Measurements from ENCODE around the gene IGHMBP2.

IGHMBP2 gene

DNA sequence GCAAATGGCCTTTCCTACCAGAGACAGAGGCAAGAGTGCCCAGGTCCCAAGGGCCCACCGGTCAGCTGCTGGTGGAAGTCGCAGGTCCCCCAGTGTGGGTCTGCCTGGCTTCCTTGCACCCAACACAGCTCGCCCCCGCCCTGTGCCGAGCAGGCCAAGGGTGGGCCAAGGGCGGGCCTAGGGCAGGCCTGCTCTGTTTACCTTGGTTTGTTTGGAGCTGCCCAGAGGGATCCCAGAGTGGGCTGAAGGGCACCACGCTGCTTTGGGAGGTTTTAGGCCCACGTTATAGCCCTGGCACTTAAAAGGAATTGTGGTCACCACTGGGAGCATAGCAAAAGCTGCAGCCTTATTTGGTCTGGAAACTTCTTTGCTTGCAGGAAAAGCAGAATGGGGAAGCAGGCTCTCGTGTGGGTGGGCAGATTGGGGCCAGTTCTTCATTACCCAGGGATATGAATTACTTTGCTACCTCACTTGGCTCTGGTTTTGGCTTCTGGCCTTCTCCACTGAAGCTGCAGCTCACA is 39.1 kb downstream of the IGHMBP2 start:
- H3K4me3 ChIP-seq (ENCODE audit: low read depth, low read length), result no peak overlapping the region
- in situ Hi-C loops (cut with HindIII; ENCODE audit: low sequenced_read_pairs), result no loop called here
- TF ChIP-seq, protein P1, sequence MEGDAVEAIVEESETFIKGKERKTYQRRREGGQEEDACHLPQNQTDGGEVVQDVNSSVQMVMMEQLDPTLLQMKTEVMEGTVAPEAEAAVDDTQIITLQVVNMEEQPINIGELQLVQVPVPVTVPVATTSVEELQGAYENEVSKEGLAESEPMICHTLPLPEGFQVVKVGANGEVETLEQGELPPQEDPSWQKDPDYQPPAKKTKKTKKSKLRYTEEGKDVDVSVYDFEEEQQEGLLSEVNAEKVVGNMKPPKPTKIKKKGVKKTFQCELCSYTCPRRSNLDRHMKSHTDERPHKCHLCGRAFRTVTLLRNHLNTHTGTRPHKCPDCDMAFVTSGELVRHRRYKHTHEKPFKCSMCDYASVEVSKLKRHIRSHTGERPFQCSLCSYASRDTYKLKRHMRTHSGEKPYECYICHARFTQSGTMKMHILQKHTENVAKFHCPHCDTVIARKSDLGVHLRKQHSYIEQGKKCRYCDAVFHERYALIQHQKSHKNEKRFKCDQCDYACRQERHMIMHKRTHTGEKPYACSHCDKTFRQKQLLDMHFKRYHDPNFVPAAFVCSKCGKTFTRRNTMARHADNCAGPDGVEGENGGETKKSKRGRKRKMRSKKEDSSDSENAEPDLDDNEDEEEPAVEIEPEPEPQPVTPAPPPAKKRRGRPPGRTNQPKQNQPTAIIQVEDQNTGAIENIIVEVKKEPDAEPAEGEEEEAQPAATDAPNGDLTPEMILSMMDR (IDR thresholded peaks at IDR 0.05; ENCODE audit: low read depth, low read length), result no peak
- peak; percentile 27 for DNase-seq (ENCODE audit: low read depth, low spot score)

DNA sequence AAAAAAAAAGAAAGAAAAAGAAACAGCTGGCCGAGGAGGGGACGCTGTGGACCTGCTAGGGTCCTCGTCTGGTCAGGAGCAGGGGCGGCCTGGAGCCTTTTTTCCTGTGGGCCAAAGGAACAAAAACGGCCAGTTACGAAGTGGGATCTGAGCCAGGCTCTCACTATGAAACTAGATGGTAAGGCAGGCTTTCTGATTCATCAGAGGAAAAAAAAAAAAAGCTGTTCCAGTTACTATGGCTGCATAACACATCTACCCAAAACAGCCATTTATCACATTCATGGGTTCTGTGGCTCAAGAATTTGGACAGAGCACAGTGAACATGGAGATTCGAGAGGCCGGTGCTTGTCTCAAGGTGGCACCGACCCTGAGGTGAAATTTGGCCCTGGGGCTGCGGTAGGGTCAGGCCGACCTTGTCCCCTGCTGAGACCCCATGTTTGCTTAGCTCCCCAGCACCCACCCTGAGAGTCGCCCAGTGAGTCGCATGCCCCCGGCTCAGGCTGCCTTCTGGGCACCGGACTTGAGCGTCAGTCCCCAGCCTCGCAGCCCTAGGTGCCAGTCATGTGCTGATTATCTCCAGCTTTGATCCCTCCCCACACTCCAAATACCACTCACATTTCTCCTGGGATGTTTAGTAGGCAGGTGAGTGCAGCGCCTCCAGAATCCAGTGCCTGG is 42.9 kb downstream of the IGHMBP2 start:
- TF ChIP-seq, protein P1 (IDR thresholded peaks at IDR 0.05; ENCODE audit: low read depth, low read length), result no peak
- peak; percentile 89 for DNase-seq (ENCODE audit: low read depth, low spot score)
- no peak overlapping the region for H3K4me3 ChIP-seq (ENCODE audit: low read depth, low read length)
- in situ Hi-C loops (cut with HindIII; ENCODE audit: low sequenced_read_pairs), result no loop called here

DNA sequence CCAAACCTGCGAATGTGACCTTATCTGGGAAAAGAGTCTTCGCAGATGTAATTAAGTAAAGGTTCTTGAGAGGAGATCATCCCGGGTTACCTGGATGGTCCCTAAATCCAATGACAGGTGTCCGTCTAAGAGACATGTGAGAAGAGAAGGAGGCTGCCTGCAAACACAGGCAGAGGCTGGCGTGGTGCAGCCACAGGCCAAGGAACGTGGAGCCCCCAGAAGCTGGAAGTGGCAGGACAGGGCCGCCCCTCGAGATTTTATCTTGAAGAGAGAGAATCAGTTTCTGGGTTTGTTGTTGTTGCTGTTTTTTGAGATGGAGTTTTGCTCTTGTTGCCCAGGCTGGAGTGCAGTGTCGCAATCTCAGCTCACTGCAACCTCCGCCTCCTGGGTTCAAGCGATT is 43.5 kb downstream of the IGHMBP2 start:
- DNase-seq (ENCODE audit: low read depth, low spot score), result no peak
- no peak overlapping the region for H3K4me3 ChIP-seq (ENCODE audit: low read depth, low read length)
- TF ChIP-seq, protein P1 (IDR thresholded peaks at IDR 0.05; ENCODE audit: low read depth, low read length), result no peak
- in situ Hi-C loops (cut with HindIII; ENCODE audit: low sequenced_read_pairs), result no loop called here

- in situ Hi-C loops (cut with HindIII; ENCODE audit: low sequenced_read_pairs), result no loop called here
- TF ChIP-seq, protein P1 (IDR thresholded peaks at IDR 0.05; ENCODE audit: low read depth, low read length), result no peak
- no peak overlapping the region for H3K4me3 ChIP-seq (ENCODE audit: low read depth, low read length)
- no peak for DNase-seq (ENCODE audit: low read depth, low spot score)
Measured at GRCh38 chr11:68948496-68948895, 44.8 kb downstream of the IGHMBP2 start.

GRCh38 chr11:68948935-68949334 is 45.2 kb downstream of the IGHMBP2 start:
- TF ChIP-seq, protein P1 (IDR thresholded peaks at IDR 0.05; ENCODE audit: low read depth, low read length), result no peak

DNA sequence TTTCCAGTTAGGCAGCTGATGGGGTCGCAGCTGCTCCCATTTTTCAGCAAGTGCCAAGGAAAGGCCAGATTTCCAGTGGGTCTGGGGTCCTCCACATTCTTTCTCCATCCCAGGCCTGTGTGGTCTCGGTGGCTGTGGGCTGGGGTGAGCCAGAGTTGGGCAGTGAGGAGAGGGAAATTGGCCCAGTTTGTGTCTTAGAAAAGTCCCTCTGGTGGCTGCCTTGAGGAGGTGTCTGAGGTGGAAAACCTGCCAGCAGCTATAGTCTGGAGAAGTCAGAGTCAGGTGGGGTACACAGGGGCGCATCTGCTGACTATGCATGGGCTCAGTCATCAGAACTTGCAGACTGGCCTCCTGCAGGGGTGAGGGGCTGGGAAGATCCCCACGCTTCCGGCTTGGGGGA is 46.6 kb downstream of the IGHMBP2 start:
- DNase-seq (ENCODE audit: low read depth, low spot score), result peak; percentile 10

More at GRCh38 chr11:68948935-68949334, 45.2 kb downstream of the IGHMBP2 start:
- no peak for DNase-seq (ENCODE audit: low read depth, low spot score)
- no peak overlapping the region for H3K4me3 ChIP-seq (ENCODE audit: low read depth, low read length)
- in situ Hi-C loops (cut with HindIII; ENCODE audit: low sequenced_read_pairs), result no loop called here

More for the DNA sequence above, 46.6 kb downstream of the IGHMBP2 start:
- TF ChIP-seq, protein P1 (IDR thresholded peaks at IDR 0.05; ENCODE audit: low read depth, low read length), result peak; percentile 46
- H3K4me3 ChIP-seq (ENCODE audit: low read depth, low read length), result no peak overlapping the region
- in situ Hi-C loops (cut with HindIII; ENCODE audit: low sequenced_read_pairs), result no loop called here

Data from astrocyte of the spinal cord (primary cell).